ENCODE measurements around the gene PNPLA7. TPM values are rescaled to one million over a fixed set of nuclear protein-coding genes. Genes with fewer than 3 reads are reported as not detected.
A peak's percentile ranks its signal among the peaks of the same experiment; 100 is the strongest.
"Not testable (repeated sequence)": the region's sequence is repeated elsewhere in the genome, so short reads cannot be mapped to it uniquely, and the experiment has no call there.

The PNPLA7 gene
- total RNA-seq, 2 experiments from 2014 or later, result 1.5 to 10.2 TPM

- ChIA-PET POLR2A (interaction anchor here (0.5 to 0.7 kb wide), 4 partner anchors 70 to 1927 kb away, joined by 3 to 6 read pairs (median 3); no protein-coding TSS in a partner anchor), CTCF (ENCODE audit: unreplicated experiment) (interaction anchor here (0.7 kb wide), 1 partner anchor 42 kb away, joined by 3 read pairs; no protein-coding TSS in a partner anchor)
- no peak for TF ChIP-seq CTCF (conservative IDR thresholded peaks at IDR 0.05; ENCODE audit: low read length)
- TF ChIP-seq EZH2phosphoT487 (IDR thresholded peaks at IDR 0.05; ENCODE audit: borderline replicate concordance, low read depth, low read length), result no peak
- Histone ChIP-seq H4K20me1 (ENCODE audit: insufficient read depth, low read length) (no peaks in the 10 kb centered on the region), H3K27ac (ENCODE audit: low read depth, low read length, poor library complexity, severe bottlenecking) (peak overlapping the region; percentile 52), H3K4me1 (ENCODE audit: insufficient read depth, low read length, poor library complexity, severe bottlenecking) (peaks cover 16% of the 10 kb centered on the region), H3K79me2 (ENCODE audit: insufficient read depth, low read depth, low read length) (peaks cover 6% of the 10 kb centered on the region; the same call in 1 of the 2 replicates), H3K4me2 (ENCODE audit: low read length) (peak overlapping the region; percentile 84), H3K9me3 (ENCODE audit: low read length) (no peaks in the 10 kb centered on the region), H3K36me3 (ENCODE audit: insufficient read depth, low read length) (peaks cover 44% of the 10 kb centered on the region), H3K4me3 (ENCODE audit: low read depth, low read length, poor library complexity, severe bottlenecking) (peak overlapping the region; percentile 78), H2AFZ (ENCODE audit: low read length) (0 out of 2 replicates have a peak overlapping the region, but pooled peaks have one; percentile 13), H3K9me2 (ENCODE audit: insufficient read depth, low read length) (no peaks in the 10 kb centered on the region)
- peak; percentile 32 for DNase-seq (ENCODE audit: low spot score)
- BruUV-seq (replicated peaks), result TSS peak; percentile 100
- intact Hi-C loops (cut with micrococcal nuclease; ENCODE audit: unreplicated experiment), result no loop called here
Measured at GRCh38 chr9:137552022-137552768, 2.0 kb upstream of the PNPLA7 start.

- no peaks in the 10 kb centered on the region for H3K9me3 ChIP-seq (ENCODE audit: low read length)
- H3K4me2 ChIP-seq (ENCODE audit: low read length), result peak within 1 kb of the TSS; percentile 92
- peaks cover 6% of the 10 kb centered on the region; the same call in 1 of the 2 replicates for H3K79me2 ChIP-seq (ENCODE audit: insufficient read depth, low read depth, low read length)
- peak; percentile 93 for DNase-seq (ENCODE audit: low spot score)
- intact Hi-C loops (cut with micrococcal nuclease; ENCODE audit: unreplicated experiment), result loop anchor here (2.0 kb wide), 1 partner anchor 53 kb away; the partner anchor contains the start of gene ARRDC1
- peaks cover 36% of the 10 kb centered on the region for H3K36me3 ChIP-seq (ENCODE audit: insufficient read depth, low read length)
- no peak for TF ChIP-seq EZH2phosphoT487 (IDR thresholded peaks at IDR 0.05; ENCODE audit: borderline replicate concordance, low read depth, low read length)
- TF ChIP-seq CTCF (conservative IDR thresholded peaks at IDR 0.05; ENCODE audit: low read length), result peak; percentile 40; the same call in 1 of the 2 replicates
- POLR2A ChIA-PET, result interaction anchor here (0.5 to 0.7 kb wide), 5 partner anchors 9 to 1927 kb away, joined by 3 to 6 read pairs (median 3); no protein-coding TSS in a partner anchor
- peak within 1 kb of the TSS; percentile 86 for H3K4me3 ChIP-seq (ENCODE audit: low read depth, low read length, poor library complexity, severe bottlenecking)
- H3K4me1 ChIP-seq (ENCODE audit: insufficient read depth, low read length, poor library complexity, severe bottlenecking), result peaks cover 16% of the 10 kb centered on the region
- peak within 1 kb of the TSS; percentile 72; the same call in 1 of the 2 replicates for H2AFZ ChIP-seq (ENCODE audit: low read length)
- H3K27ac ChIP-seq (ENCODE audit: low read depth, low read length, poor library complexity, severe bottlenecking), result peak within 1 kb of the TSS; percentile 52
- H3K9me2 ChIP-seq (ENCODE audit: insufficient read depth, low read length), result no peaks in the 10 kb centered on the region
- CTCF ChIA-PET (ENCODE audit: unreplicated experiment), result interaction anchor here (0.7 kb wide), 1 partner anchor 42 kb away, joined by 3 read pairs; no protein-coding TSS in a partner anchor
- BruUV-seq (replicated peaks), result no TSS peak
- H4K20me1 ChIP-seq (ENCODE audit: insufficient read depth, low read length), result no peaks in the 10 kb centered on the region
Measured at GRCh38 chr9:137551264-137552021, 1.2 kb upstream of the PNPLA7 start, which contains the start of gene MRPL41. Gene MRPL41, plus strand, starts transcription at chr9:137551879. Its CDS starts 203 bp downstream, at chr9:137552082.

- H3K9me3 ChIP-seq (ENCODE audit: low read length); H3K79me2 ChIP-seq (ENCODE audit: insufficient read depth, low read depth, low read length); H3K9me2 ChIP-seq (ENCODE audit: insufficient read depth, low read length); CTCF ChIA-PET (ENCODE audit: unreplicated experiment); DNase-seq (ENCODE audit: low spot score); H4K20me1 ChIP-seq (ENCODE audit: insufficient read depth, low read length); BruUV-seq (replicated peaks): not testable (repeated sequence)
- Histone ChIP-seq H2AFZ (ENCODE audit: low read length) (peak overlapping the region; percentile 72; the same call in 1 of the 2 replicates), H3K4me3 (ENCODE audit: low read depth, low read length, poor library complexity, severe bottlenecking) (peak overlapping the region; percentile 86), H3K36me3 (ENCODE audit: insufficient read depth, low read length) (peaks cover 31% of the 10 kb centered on the region), H3K4me1 (ENCODE audit: insufficient read depth, low read length, poor library complexity, severe bottlenecking) (peaks cover 16% of the 10 kb centered on the region), H3K4me2 (ENCODE audit: low read length) (peak overlapping the region; percentile 92), H3K27ac (ENCODE audit: low read depth, low read length, poor library complexity, severe bottlenecking) (peak overlapping the region; percentile 32)
- intact Hi-C loops (cut with micrococcal nuclease; ENCODE audit: unreplicated experiment), result loop anchor here (2.0 kb wide), 1 partner anchor 54 kb away; the partner anchor contains the start of gene ARRDC1
- POLR2A ChIA-PET, result interaction anchor here (0.6 kb wide), 1 partner anchor 9 kb away, joined by 3 read pairs; no protein-coding TSS in a partner anchor
Measured at GRCh38 chr9:137550958-137551263, 709 bp upstream of the PNPLA7 start.
